ENCODE data around the gene PHF2.

Gene PHF2

DNA sequence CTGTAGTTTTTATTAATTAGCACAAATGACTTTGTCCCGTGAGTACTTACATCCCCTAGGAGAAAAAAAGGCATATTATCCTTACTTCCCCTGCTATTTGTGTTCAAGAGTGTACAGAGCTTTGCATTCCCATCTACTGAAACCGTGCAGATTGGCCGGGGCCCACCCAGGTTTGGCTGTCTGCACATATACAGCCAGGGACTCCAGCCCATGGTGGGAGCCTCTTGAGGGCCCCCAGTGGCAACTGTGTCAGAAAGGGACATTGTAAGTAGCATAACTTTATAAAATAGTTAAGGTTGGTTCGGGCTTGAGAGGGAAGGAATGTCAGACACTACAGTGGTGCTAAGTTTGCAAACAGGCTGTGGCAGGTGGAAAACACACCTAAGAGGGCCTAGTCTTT lies 24.7 kb downstream of the PHF2 start:
- no peak for DNase-seq (ENCODE audit: low spot score)

DNA sequence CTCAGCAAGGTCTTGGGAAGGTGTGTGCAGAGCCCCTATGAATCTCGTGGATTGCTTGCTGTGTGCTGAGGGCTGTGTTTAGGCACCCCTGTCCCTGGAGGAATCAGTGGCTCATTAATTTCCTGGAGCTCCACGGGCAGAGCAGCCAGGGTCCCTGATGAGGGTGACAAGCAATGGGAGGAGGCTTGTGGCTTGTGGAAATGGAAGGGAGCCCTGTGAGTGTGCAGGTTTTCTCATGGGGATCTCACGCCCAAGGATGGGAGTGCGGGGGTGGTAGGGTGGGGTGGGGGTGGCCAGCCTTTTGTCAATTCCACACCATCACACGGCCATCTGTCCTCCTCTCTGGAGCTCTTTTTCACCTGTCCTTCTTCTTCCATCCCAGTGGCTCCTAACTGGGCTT lies 25.3 kb downstream of the PHF2 start:
- no peak for DNase-seq (ENCODE audit: low spot score)

DNA sequence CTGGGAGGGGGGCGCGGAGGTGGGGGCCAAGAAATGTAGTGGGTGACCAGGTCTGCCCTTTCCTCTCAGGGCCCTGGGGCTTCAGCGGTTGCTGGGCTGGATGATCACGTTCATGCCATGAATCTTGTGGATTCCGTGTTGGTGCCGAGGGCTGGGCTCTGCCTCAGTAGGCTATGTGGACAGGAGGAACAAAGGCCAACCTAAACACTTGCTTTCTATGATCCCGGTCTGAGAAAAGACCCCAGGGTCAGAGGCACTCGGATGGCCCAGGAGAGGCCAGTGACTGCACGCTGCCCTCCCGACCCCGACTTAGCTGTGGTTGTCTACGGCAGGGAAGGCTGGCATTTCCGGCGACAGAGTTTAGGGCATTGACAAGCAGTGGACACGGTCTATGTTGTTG lies 26.6 kb downstream of the PHF2 start:
- DNase-seq (ENCODE audit: low spot score): no peak

DNA sequence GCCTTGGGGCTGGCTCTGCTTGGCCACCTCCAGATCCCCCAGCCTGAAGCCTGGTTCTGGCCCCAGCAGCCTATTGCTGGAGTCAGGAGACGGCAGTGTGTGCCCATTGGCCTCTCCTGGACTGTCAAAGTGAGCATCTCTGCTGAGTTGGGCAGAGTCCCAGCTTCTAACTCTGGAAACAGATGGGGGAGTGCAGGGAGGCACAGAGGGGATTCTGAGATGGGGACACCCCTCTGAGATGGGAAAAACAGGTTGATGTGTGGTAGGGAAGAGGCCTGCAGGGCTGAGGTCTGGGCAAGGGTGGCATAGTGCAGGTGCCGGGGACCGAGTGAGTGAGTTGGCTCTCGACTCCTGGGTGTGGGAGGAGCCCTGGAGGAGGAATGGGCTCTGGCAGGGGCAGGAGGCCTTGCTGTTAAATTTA lies 27.5 kb downstream of the PHF2 start:
- peak; percentile 2 for DNase-seq (ENCODE audit: low spot score)

DNA sequence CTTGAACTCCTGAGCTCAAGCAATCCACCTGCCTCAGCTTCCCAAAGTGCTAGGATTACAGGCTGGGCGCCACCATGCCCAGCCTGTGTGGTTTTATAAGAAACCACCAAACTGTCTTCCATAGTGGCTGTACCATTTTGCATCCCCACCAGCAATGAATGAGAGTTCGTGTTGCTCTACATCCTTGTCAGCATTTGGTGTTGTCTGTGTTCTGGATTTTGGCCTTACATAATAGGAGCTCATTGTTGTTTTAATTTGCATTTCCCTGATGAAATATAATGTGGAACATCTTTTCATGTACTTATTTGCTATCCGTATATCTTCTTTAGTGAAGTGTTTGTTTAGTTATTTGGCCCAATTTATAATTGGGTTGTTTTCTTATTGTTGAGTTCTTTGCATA lies 29.8 kb downstream of the PHF2 start:
- no peak for DNase-seq (ENCODE audit: low spot score)

DNA sequence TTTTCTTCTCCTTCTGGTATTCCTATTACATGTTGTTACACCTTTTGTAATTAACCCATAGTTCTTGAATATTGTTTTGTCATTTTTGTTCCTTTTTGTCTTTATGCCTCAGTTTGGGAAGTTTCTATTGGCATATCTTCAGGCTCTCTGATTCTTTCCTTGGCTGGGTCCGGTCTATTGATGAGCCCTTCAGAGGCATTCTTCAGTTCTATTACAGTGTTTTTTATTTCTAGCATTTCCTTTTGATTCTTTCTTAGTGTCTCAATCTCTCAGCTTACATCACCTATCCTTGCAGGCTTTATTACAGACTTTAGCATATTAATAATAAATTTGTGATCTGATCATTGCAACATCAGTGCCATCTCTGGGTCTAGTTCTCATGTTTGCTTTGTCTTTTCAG lies 33.8 kb downstream of the PHF2 start:
- no peak for DNase-seq (ENCODE audit: low spot score)

DNA sequence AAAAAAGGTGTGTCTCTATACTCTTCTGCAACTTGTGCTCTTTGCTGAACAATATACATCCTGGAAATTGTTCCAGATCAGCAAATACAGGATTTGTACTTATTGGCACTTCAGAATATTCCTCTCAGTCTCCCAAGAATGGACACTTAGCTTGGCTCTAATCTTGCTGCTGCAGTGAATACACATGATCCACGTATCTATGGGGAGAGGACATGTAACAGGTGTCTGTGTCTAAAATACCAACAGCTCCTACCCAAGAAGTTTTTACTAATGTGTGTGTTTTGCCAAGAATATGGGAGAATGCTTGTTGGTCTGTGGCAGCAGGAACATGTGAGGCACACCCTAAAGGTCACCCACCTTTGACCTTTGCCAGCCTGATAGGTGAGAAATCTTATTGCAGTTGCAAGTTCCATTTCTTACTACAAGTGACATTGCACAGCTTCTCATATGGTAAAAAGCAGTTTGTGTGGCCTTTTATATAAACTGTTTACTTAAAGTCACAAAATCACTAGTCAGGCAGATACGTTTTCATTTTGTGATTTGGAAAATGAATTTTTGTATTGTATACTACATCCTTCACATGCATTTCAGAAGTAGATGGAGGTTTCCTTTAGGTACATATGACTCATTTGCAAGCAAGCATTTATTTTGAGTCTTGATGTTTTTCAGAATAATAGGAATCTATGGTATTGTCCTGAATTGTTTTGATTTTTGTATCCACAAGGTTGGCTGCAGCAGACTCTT lies 35.8 kb downstream of the PHF2 start:
- no peak for DNase-seq (ENCODE audit: low spot score)

DNA sequence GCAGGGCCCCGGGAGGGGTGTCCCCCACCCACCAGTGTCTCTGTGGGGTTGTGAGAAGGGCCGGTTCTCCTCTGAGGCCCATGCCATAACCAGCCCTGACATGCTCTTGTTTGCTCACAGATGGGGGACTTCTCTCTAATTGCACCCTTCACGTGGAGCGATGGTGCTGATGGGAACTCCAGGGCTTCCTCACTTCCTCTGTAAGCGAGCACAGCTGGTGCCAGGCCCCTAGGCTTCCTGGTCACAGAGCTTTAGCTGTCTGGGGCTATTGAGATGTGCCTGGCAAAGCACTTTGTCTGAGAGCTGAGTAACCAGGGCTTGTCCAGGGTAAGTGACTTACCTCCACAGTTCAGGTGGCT lies 36.4 kb downstream of the PHF2 start:
- DNase-seq (ENCODE audit: low spot score): no peak

DNA sequence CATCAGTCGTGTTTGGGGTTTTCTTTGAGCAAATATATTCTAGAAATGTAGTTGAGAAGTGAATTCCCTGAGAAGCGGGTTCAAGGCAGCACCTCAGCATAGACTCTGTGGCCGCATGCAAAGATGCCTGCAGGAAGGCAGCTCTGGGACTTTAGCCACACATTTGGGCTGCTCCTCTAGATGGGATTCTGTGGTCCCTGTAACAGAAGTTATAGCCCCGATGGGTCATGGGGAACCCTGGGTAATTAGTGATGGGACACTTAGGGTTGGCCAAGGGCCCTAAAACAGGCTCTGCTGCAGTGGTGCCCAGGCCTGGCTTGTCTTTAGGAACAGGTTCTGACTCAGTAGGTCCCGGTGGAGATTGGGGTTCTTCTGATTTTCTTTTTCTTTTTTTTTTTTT lies 36.8 kb downstream of the PHF2 start:
- DNase-seq (ENCODE audit: low spot score): no peak

DNA sequence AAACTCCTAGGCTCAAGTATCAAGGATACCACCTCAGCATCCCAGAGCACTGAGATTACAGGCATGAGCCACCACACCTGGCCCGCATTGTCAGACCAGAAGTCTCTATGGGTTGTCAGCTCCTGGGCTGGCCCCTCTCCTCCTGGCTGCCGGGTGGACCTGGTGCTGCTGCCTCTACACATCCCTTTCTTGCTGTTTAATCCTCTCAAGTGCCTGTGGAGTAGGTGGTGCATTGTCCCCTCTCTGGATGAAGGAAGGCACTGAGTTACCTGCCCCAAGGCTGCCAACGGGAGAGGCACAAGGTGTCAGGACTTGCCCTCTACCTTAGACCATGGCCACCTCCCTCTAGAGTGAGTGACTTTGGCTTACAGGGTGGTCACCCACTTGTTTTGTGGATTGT lies 37.4 kb downstream of the PHF2 start:
- no peak for DNase-seq (ENCODE audit: low spot score)

DNA sequence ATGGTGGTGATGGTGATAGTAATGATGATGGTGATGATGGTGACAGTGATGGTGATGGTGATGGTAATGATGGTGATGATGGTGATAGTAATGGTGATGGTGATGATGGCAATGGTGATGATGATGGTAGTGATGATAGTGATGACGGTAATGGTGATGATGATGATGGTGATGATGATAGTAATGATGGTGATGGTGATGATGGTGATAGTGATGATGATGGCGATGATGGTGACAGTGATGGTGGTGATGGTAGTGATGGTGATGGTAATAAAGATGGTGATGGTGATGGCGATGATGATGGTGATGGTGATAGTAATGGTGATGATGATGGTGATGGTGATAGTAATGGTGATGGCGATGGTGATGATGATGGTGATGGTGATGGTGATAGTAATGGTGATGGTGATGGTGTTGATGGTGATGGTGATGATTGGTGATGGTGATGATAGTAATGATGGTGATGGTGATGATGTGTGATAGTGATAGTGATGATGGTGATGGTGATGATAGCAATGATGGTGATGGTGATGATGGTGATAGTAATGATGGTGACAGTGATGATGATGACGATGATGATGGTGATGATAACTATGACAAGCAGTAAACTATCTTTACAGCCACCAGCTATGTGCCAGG lies 38.6 kb downstream of the PHF2 start:
- no peak for DNase-seq (ENCODE audit: low spot score)

DNA sequence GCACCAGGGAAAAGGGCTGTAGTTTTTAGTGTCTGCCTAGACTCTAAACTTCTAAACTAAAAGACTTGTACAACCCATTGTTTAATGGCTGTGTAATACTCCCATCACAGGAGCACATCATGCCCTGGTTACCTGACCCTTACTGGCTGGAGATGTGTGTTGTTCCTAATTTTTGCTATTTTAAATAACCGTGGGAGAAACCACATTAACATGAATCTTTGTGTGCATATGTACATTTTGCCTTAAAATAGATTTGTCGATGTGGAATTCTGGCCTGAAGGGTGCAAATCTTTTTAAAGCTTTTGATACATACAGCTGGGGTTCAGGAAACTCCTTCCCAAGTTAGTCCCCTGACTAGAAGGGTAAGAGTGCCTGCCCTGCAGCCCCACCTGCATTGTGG lies 39.7 kb downstream of the PHF2 start:
- DNase-seq (ENCODE audit: low spot score): no peak

DNA sequence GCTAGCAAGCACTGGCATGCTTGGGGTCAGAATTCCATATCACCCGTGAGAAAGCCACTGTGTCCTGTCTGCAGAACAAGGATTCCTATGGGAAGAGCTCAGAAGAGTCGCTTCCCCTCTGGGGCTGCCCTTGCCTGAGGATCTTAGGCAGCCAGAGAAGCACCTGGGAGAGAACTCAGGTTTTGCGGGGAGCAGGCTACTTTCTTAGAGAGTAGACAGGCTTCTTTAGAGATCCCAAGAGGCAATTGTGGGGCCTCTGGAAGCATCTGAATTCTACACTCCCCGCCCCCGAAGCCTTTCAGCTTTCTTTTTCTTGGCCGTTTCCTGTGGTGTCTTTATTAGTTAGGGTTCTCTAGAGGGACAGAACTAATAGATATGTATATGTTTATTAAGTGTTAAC lies 40.9 kb downstream of the PHF2 start:
- no peak for DNase-seq (ENCODE audit: low spot score)

DNA sequence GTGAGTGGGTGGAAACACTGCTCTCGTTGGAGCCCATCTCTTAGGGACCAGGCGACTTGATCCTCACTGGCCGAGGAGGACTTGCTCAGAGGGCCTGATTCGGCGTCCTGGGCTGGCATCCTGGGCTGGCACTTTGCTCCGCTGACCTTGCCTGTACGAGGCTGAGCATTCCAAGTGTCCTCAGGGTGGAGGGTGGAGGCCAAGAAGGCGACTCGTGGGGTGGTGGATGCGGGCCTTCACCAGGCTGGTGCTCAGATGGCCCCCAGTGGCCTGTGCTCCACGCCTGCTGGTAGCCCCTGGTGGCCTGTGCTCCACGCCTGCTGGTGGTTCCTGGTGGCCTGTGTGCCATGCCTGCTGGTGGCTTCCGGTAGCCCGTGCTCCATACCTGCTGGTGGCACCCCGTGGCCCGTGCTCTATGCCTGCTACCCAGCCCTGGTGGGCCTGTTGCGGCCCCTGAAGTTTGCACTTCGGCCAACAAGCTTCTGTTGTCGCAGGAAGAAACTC lies 42.9 kb downstream of the PHF2 start:
- no peak for DNase-seq (ENCODE audit: low spot score)

DNA sequence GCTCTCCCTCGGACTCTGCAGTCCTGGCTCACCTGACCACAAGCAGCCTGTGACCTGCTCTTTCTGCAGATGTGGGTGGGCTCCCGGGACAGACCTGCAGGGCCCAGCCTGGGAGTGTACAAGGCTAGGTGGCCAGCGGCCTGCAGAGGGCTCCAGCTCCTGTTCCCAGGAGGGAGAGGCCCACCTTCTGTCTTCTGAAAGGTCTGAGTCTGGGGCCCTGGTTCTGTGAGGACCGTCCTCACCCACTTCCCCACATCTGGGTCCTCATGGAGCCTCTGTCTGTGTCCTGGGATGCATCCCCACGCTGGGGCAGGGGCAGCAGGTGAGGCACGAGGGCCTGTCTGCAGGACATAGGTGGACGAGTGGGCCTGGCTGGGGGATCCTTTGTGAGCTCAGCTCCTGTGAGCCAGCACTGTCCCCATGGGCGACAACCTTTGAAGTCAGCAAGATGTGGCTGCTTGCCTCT lies 43.7 kb downstream of the PHF2 start:
- DNase-seq (ENCODE audit: low spot score): no peak

DNA sequence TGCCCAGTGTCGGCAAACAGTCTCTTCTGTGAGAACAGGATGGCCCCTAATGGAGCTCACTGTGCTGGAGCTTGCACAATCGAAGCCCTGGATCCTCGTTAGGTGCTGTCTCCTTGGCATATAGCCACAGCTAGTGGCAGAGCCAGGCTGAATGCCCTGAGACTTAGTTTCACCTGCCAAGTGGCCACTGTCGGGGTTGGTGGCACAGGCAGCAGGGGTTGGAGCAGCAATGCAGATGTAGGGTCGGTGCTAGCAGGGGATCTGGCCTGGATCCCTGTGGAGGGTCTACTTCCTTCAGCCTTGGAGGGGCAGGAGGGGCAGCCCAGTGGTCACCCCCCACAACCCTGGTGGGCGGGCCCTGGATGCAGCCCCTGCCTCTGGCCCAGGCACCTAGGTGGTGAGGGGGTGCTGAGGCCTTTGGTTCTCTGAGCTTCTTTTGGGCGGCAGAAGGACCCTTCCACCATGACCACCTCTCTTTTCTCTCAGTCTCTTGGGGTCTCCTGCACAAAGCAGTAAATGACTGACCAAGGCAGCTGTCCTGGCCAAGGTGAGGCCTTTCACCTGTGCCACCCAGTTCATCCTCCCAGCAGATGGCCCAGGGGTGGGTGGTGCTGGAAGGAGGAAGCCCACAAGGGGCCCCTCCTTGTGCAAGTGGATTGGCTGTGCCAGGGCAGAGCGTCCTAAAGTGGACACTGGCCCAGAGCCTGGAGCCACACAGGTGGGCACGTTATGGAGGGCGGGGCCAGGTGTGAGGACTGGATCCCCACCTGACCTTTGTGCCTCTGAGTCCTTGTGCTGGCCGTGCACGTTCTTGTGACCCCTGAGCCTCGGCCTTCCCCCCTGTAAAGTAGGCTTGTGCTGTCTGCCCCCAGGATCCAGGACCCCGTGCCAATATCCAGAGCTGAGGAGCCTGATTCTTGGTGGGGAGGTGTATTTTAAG lies 44.8 kb downstream of the PHF2 start:
- no peak for DNase-seq (ENCODE audit: low spot score)

DNA sequence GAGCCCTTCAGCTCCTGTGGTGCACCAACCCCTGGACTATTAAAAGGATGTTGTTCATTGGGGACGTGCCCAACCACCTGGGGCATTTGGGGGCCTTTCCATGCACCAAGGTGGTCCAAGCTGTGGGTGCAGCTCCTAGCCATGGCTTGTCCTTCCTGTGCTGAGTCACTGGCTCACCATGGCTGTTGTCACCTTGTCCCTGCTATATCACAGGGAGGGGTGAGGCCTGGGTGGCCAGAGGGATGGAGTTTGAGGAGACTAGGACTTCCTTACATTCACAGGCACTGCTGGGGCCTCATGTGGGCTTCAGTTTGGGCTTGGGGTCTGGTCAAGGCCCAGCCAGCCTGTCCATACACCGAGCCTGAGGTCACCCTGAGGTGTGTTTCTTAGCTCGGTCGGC lies 45.5 kb downstream of the PHF2 start:
- no peak for DNase-seq (ENCODE audit: low spot score)

DNA sequence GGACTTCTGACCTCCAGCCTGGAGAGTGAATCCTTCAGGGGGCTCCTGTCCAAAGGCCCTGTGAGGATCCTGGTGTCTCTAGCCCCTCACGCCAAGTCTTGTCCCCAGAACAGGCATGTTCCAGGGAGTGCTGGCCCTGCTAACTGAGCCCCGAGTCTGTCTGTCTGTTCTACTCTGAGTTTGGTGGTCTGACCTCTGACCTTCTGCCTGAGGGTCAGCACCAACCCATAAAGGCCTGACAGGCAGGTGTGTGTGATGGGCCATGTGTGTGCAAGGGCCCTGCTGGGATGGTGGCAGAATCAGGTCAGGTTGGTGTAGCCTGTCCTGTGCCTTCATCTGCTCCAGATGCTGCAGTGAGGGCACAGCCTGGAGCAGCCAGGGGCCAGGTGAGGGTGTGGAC lies 46.3 kb downstream of the PHF2 start:
- no peak for DNase-seq (ENCODE audit: low spot score)

DNA sequence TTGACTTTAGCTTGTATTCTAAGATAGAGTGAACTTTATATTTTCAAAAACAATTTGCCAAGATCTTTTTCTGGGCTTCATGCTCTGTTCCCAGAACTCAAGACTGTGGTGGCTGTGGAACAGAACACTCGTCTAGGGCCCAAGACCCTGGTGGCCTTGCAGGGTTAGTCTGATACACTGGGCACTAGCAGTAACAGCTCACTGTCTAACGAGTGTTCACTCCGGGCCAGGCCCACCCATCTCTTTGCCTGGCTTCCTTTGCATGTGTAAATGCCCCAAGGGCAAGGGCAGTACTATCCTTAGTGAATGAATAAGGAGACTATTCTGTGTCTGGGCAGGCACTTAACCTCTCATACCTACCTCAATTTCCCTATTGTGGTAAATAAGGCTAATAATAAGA lies 47.4 kb downstream of the PHF2 start:
- no peak for DNase-seq (ENCODE audit: low spot score)

DNA sequence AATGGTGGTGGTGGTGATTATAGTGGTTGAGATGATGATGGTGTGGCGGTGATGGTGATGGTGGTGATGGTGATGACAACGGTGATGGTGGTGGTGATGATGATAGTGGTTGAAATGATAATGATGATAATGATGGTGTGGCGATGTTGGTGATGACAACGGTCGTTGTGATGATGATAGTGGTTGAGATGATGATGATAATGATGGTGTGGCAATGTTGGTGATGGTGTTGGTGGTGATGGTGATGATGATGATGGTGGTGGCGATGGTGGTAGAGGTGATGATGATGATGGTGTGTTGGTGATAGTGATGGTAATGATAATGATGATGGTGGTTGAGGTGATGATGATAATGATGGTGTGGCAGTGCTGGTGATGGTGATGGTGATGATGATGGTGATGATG lies 48.0 kb downstream of the PHF2 start:
- DNase-seq (ENCODE audit: low spot score): no peak

DNA sequence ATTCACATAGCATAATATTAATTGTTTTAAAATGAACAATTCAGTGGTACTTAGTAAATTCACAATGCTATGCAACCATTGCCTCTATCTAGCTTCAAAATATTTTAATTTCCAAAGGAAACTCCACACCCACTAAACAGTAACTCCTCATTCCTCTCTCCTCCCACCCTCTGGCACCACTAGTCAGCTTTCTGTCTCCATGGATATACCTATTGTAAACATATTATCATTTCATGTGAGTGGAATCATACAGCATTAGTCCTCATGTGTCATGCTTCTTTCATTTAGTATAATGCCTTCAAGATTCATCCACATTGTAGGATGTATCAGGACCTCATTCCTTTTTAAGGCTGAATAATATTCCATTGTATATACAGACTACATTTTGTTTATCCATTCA lies 48.6 kb downstream of the PHF2 start:
- DNase-seq (ENCODE audit: low spot score): peak; percentile 3

DNA sequence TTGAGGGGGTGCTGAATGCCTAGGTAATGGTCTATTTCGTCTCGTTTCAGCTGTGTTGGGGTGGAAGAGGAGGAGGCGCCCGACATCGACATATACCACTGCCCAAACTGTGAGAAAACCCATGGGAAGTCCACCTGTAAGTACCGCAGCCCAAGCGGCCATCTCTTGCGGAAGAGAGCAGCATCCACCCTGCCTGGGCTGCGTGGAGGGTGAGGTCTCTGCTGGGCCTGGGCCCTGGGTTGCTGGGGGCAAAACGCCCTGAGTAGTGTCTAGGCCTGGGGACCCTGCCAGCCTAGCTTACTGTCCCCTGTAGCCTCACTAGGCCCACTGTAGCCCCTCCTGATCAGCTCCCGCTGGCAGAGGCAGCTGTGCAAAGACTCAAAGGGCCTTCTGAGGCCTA lies 53.5 kb downstream of the PHF2 start:
- no peak for DNase-seq (ENCODE audit: low spot score)
